ENCODE measurements around the gene RPS6KA2.
A peak's percentile ranks its signal among the peaks of the same experiment; 100 is the strongest.
"Not testable (repeated sequence)": the region's sequence is repeated elsewhere in the genome, so short reads cannot be mapped to it uniquely, and the experiment has no call there.

RPS6KA2 gene

DNA sequence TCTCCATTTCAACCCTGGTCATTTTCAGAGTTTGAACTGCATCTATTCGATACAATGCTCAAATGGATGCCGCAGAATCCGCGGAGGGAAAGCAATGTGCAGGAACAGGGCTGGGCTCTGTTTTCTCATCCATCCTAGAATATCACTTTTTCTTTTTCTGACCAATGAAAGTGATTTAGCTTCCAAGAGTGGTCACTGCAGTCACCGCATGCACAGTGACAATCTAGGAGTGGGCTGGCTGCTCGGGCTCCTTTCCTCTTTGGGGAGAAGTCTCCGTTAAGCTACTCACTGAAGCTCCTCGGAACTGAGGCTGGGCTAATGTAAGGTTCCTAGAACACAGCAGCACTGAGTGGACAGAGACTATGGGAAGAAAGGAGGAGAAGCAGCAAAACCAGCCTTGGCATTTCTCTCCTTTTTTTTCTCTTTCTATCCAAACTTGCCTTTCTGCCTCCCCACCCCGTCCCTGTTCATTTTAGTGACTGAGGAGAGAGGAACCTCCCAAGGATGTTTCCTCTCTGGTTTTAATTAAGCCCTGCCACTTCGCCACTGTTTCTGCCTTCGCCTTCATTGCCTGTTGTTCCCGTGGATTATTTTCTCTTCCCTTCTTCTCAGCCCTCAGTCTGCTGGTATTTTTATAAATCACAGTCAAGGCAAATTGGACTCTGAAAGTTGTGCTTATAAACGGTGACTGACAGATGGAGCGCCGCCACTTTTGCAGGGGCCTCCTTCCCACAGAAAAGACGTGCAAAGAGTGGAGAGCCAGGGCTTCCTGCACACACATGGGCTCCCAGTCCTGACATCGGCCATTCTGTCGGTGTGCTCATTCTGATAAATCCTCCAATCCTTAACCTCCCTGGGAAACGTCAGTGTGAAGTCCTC lies 81.7 kb downstream of the RPS6KA2 start:
- no peak for DNase-seq

DNA sequence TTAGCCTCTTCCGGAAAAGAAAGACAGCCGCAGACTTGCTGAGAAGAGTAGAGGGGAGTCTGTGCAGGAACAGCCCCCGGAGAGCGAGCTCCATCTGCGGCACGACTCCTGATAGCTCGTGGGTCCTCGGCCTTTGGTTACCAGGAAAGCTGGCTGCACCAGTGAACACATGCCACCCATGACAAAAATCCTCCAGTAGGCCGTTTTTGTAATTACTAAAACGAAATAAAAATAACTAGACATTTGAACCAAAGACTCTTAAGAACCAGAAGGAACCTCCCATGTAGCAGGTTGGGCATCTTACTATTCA lies 82.8 kb downstream of the RPS6KA2 start:
- no peak for DNase-seq

DNA sequence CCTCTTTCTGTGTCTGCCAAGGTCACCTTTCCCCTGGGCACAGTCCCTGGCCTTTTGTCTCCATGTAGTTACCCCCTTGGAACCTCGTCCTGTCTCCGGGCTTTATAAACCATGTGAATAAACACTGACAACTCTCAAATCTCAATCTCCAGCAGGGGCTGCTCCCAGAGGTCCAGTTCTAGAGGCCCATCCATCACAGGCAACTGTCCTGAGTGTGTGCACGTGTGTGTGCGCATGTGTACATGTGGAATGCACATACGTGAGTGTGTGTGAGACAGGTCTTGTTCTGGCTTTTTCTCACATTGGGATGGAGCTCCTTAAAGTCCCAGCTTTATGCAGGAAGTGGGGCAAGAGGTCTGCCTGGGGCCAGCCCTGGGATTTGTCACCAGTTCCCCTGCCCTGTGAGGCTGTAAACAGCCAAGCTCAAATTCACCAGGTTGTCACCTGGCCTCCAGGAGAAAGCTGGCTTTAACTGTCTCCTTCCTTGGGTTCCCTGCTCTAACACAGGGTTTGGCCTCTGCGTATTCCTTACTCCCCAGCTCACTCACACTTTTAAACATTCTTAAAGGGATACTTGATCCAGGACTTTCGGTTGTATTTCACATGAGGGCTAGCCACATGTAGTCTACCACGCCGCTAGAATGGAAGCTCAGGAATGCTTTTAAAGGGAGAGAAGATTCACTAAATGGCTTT lies 83.3 kb downstream of the RPS6KA2 start:
- DNase-seq, result no peak

DNA sequence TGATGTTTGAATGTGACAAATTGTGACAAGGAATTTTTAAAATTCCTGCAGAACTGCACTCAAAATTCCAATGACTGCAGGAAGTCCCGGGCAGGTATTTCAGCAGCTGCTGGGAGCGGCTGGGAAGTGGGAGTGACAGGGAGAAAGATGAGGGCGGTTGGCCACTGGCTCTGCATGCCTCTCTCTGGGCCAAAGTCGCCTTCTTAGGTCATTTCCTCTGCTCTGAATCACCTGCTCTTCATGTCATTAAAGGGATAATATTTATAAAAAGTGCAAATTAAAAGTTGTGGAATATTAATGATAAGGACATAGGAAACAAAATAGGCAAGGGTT lies 84.5 kb downstream of the RPS6KA2 start:
- no peak for DNase-seq

DNA sequence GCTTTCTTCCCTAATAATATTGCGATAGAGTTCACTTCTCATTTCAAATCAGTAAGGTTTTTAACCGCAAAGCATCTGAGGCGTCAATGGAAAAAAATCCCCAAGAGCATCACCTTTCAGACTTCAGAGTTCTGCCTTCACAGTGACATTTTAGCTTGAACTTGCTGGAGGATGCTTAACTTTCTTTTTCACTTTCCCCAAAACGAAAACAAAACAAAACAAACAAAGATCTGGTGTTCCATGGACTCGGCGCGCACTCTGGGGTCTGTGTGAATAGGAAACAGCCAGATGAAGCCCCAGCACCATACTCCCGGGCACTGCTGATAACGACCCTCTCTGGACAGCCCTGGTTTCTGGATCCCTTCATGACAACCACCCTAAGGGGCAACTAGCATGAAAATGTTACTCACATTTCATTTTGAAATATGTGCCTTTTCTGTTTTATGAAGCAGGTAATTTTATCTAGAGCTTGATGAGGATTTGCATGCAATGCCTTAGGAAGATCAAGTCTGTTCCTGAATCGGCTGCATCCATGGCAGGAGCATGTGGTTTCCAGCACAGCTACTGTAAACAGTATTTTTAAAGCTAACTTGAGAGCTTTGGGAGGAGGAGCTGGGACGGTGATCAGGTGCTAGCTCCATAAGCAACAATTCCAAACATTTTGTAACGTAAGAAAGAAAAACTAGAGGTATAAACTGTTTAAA lies 85.0 kb downstream of the RPS6KA2 start:
- no peak for DNase-seq

DNA sequence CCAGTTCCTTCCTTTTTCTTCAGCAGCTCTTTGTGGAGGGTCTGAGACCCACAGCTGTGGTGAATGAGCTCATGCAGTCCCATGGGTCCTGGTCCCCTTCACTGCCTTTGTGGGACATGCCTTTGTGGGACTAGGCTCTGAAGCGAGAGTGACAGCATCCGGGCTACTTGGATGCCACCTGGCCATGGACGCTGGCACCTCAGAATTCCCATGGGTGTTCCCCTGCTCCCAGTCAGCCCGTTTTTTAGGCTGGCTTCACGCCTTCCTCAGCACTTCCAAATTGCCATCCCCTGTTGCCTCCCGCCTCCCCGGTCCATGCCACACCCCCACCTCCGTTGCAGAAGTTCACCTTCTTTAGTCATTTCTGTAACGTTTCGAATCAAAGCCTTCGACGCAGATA lies 85.7 kb downstream of the RPS6KA2 start:
- DNase-seq, result no peak

DNA sequence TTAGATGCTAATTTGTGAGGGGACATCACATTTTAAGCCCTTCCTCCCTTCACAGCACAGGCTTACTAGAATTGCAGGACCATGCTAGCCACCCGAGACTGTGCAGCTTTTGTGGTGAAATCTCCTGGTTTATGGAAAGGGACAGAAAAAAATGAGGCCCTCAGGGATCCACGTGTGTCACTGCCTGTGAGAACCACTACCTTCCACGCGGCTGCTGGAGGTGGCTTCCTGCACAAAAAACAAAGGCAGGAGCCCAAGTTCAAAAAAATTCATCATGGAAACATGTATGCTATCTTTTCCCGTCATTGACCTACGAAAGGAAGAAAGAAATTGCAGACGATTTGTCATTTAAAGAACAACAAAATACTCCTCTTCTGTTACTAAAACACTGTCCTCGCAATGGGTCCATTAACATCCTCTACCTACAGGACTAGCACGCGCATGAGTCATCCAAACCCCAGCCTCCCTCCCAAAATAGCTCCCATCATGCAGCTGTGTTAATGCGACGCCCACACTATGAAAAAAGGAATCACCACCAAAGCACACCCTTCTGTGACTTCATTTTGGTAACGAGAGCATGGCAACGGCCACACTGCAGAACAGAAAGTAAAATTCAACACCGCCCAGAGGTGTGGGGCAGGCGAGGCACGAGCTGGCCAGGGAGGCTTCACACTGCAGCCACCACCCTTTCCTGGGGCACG lies 86.3 kb downstream of the RPS6KA2 start:
- peak; percentile 47 for DNase-seq

DNA sequence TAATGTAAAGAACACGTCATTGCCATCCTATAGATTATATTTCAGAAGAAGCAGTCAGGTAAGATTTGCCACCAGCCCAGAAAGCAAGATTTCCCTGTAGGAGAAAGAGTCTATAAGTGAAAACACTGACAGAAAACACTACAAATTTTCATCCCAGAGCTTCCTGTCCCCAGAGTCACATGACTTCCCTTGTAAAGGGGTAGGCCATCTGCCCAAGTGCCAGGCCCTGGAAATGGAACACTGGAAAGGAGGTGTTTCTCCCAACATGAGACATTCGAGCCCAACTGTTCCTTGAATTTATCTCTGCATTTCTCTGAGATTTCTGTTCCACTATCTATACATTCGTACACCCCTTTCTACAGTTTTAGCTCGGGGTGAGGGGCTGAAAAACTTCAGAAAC lies 87.5 kb downstream of the RPS6KA2 start:
- no peak for DNase-seq

DNA sequence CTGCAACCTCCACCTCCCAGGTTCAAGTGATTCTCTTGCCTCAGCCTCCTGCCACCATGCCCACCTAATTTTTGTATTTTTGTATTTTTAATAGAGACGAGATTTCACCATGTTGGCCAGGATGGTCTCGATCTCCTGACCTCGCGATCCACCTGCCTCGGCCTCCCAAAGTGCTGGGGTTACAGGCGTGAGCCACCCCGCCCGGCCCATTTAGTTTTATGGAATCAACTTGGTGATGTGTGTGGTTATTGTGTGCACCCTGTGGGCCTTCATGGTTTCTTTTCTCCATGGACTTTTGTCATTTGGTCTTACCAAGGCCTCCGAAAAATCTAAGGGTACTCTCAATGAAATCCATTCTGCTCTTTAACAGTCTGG lies 88.1 kb downstream of the RPS6KA2 start:
- not testable (repeated sequence) for DNase-seq

DNA sequence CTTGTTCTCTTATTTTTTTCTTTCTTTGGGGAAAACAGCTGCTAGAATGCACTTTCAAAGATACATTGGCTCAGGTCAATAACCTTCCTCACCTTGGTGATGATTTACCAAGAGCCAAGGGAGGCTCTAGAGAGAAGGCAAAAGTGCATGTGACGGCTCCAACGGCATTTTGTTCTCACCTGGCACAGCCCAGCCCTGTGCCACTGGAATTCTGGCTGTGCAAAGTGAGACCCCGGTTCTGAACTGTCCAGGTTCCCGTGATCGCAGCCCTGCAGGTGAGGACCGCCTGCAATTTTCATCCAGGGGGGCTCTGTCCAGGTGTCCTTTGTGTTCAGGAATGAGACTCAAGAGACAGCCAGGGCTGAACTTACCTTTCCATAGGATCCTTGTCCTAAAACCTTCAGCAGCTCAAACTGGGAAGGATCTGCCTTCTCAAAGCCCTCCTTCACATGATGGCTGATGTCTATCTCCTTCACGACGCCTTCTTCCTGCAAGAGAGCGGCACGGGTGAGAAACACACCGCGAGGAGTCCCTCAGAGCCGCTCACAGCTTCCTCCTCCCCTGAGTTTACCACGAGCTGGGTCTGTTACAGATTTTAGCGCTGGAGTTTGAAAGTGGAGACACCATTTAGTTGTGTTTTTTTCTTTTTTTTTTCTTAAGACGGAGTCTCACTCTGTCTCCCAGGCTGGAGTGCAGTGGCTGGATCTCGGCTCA lies 88.6 kb downstream of the RPS6KA2 start:
- no peak for DNase-seq

DNA sequence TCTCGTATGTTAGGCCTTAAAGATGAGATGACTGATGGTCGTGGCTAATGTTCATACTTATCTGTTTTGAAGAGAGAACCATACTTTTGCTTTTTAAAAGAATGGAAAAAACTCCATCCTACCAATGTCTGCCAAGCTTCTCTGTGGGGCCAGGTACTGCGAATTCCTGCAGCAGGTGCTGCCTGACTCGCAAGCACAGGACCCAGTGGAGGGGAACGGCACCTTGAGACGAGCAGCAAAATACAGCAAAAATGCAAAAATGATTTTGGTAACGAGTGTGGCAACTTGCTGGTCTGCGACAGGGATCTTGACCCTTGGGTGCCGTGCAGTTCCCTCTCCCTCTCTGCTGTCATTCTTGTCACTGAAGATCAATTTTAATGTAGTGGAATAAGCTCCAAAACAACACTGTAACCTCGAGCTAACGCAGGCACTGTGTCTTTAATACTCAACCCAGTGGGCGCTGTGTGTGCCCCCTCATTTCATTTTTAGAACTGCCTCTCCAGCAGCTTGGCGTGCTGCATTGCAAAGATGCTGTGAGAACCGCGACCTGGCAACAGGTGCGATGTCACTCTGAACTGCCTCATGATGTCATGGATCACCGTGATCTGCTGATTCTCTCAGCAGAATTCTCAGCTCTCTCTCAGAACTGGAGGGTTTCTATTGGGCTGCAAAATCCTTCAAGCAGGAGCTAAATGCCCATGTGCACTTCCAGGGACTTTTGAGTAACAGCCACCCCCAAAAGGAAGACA lies 92.2 kb downstream of the RPS6KA2 start:
- no peak for DNase-seq

DNA sequence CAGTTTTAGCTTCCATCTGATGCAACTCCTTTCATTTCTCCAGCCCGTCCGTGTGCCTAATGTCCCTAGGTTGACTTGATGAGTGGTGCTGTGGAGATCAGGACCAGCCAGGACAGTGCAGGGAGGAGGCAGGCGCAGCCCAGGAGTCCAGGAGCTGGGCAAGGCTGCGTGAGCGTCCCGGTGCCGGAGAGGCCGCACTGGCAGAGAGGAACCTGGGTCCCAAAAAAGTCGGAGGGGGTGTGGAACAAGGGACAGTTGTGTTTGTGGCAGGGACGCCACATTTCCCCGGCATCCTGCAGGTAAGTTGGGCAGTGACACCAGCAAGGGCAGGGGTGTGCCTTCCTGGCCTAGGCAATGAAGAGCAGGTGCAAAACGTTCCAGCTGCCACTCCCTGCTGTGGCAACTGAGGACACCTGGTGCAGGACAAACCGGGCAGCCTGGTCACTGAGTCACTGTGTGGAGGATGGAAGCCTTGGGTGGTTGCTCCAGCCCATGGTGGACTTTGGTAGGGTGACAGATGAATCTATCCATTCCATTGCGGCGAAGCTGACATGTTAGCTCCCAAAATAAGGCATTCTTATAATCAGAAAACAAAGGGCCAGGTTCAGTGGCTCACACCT lies 93.7 kb downstream of the RPS6KA2 start:
- no peak for DNase-seq

DNA sequence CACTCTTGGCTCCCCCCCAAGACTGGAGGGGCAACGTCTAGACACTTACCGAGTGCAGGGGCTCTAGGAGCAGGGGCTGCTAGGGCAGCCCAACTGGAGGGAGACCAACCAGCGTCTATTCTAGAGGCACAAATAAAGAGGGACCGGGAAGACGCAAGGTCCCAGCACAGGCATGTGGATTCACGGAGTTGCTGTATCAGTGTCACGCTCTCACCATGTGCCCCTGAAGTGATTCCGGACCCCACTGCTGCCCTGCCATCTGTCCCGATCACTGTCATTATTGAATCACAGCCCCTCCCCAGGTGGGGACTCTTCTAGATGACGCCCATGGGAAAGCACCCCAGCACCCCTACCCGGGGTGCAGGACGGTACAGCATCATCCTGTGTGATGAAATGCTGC lies 94.7 kb downstream of the RPS6KA2 start:
- DNase-seq, result no peak

DNA sequence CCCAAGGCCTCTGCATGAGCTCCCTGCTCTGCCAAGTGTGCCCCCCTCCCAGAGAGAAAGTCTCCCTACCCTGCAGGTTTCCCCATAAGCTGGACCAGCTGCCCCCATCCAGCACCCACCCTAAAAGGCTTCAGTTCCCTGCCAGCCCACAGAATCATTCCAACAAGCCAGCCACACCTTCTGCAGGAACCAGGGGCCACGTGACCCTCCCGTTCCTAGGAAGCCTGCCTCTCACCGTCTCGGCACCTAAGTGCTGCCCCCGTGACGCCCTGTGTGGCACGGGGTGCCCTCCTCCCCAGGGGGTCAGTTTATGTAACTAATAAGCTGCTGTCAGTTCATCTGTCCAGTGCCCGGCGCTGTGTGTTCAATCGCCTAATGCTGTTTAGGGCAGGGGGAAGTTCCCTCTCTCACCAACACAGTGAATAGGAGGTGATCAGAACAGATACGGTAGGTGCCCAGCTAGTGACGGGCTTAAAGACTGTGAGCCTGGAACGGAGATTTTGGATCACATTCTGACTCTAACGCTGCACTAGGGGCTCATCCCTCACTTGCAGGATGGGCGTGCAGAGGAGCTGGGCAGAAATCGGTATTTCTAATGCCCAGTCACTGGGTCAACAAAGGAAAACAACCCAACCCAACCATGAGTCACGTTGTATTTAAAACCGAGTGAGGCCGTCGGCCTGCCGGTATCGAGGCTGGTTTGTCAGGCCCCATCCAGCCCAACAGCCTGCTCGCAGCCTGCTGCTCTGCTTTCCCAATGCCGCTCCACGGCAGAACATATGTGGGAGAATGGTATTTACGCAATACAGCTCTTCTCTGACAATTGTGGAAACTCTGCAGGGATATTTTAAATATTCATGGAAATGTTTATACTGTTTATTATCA lies 96.6 kb downstream of the RPS6KA2 start:
- DNase-seq, result no peak

DNA sequence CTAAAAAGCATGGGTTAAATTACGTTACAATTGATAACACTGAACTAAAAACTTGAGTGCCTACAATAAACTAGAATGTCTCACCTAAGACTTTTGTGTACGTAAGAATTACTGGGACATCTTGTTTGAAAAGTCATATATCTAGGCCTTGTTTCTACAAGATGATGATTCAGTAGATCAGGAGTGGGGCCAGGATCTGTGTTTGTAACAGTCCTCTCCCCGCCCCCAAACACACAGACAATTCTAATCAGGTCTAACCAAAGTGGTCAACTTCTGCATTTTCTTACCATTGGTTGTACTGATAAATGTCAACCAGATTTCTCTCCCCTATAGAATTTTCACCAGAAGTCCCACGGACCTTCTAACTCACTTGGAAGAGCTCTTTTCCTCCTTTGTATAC lies 97.5 kb downstream of the RPS6KA2 start:
- no peak for DNase-seq

DNA sequence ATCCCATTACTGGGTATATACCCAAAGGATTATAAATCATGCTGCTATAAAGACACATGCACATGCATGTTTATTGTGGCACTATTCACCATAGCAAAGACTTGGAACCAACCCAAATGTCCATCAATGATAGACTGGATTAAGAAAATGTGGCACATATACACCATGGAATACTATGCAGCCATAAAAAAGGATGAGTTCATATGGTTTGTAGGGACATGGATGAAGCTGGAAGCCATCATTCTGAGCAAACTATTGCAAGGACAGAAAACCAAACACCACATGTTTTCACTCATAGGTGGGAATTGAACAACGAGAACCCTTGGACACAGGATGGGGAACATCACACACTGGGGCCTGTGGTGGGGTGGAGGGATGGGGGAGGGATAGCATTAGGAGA lies 98.0 kb downstream of the RPS6KA2 start:
- not testable (repeated sequence) for DNase-seq

DNA sequence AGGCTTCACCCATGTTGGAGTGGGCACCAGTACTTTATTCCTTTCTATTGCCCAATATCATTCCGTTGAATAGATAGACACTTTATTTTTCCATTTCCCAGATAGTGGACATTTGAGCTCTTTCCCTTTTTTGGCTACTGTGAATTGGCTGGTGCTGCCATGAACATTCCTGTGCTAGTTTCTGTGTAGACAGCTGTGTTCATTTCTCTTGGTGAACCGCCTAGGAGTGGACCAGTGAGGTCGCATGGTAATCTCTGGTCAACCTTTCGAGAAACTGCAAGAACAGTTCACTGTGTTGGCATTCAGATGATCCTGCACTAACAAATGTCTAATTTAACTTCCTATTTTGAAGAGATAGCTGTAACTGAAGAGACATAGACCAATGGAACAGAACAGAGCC lies 99.2 kb downstream of the RPS6KA2 start:
- DNase-seq, result no peak

DNA sequence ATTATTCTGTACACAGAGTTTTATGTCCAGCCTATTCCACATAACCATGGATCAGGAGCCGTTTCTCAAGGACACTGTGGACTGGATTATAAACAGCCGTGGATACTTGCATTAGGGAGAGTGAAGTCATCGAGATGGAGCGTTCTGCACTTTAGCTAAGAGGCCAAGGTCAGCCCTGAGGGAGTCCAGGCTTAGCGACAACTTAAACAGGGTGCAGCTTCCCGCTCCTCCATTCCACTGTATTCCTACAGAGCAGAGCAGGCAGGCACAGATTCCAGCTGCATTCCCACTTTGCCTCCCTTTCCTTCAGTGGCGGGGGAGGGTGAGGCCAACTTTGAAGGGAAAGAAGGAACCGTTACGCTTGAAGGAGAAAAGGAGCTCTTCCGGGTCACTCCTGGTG lies 100.1 kb downstream of the RPS6KA2 start:
- DNase-seq, result no peak

DNA sequence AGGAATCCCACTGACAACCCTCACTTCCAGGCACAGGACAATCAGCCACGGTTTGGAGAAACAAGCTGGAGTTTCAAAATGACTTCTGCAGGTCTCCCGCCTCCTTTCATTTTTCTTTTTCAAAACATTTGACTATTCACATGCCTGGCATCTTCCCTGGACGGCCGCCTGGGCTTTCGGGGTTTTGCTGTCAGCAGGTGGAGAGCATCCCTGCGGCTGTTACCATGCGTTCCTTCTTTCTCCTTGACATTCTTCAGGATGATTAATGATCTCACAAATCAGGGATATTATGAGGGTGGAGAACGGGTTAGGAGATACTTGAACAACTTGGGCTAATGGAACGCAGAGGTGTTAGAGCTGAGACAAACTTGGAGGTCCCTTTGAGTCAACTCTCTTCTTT lies 101.5 kb downstream of the RPS6KA2 start:
- no peak for DNase-seq

DNA sequence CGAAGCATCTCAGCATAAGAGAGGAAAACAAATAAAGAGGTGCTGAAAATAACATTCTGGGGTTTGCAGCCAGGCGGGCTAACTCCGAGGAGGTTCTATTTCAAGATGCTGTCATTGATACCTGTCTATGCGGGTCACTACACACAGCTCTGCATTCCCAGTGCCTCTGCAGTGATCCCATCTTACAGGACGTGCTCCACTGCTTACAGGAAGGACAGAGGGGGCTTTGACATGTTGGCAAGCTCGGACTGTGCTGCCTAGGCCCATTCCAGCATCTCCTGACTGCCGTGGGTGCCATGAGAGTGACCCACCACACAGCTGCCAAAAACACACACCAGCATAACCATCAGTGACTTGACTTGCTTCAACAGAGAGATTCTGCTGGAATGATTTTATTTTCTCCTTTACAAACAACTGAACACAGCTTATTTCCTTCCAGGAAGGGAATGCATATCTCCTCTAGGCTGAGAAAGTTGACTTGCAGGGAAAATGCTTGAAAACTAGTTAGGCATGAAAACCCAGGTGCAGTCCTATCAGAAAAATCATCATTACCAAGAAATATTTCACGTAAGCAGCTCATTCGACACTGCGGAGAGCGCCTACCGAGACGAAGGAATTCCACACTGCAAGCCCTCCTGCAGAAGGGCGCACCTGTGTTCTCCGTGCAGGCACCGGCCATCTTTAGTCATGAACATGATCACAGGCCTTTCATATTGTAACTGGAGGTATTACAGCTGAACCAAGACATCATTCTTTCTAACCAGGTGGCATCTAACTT lies 103.1 kb downstream of the RPS6KA2 start:
- no peak for DNase-seq

Data from activated T-cell treated with anti-CD3 and anti-CD28 coated beads, Interleukin-2, amount 50 U/mL, for 1 hour (primary cell).